ENCODE data around the gene HAX1. TPM values are rescaled to one million over a fixed set of nuclear protein-coding genes. Genes with fewer than 3 reads are reported as not detected.

Gene HAX1
- total RNA-seq, 1 experiment from 2014 or later, result 80.4 TPM

- Histone ChIP-seq H3K4me1 (ENCODE audit: insufficient read depth, low read length) (no peaks in the 10 kb centered on the region), H3K27ac (ENCODE audit: insufficient read length, low read depth, low read length) (no peak overlapping the region), H3K4ac (ENCODE audit: low read depth, low read length) (no peak overlapping the region), H3K79me1 (ENCODE audit: insufficient read depth, low read depth, low read length, poor library complexity, severe bottlenecking) (peaks cover 5% of the 10 kb centered on the region), H2AFZ (ENCODE audit: low read length) (no peak overlapping the region), H3K9ac (ENCODE audit: extremely low read depth, insufficient read length, low read length) (no peak overlapping the region), H3K18ac (ENCODE audit: insufficient read length, low read depth, low read length) (no peak overlapping the region), H2BK15ac (ENCODE audit: low read depth, low read length) (no peak overlapping the region), H2BK12ac (ENCODE audit: insufficient read length, low read depth, low read length) (no peak overlapping the region), H3K14ac (ENCODE audit: insufficient read depth, low read length) (no peak overlapping the region), H4K20me1 (ENCODE audit: control insufficient read depth, insufficient read depth, insufficient read length) (no peaks in the 10 kb centered on the region), H2BK20ac (ENCODE audit: low read depth, low read length, poor library complexity, severe bottlenecking) (no peak overlapping the region), H4K91ac (ENCODE audit: insufficient read length, low read depth, low read length) (no peak overlapping the region), H3T11ph (ENCODE audit: low read length) (no peak overlapping the region), H2AK5ac (ENCODE audit: insufficient read length, low read length) (no peak overlapping the region), H3K27me3 (ENCODE audit: insufficient read depth, low read length) (no peaks in the 10 kb centered on the region), H3K9me3 (ENCODE audit: control insufficient read depth, low read depth, low read length) (no peaks in the 10 kb centered on the region), H3K23me2 (ENCODE audit: insufficient read length, low read depth, low read length, poor library complexity, severe bottlenecking) (no peaks in the 10 kb centered on the region), H3K23ac (ENCODE audit: insufficient read length, low read depth, low read length) (no peak overlapping the region), H2BK5ac (ENCODE audit: insufficient read length, low read length) (no peak overlapping the region), H4K8ac (replicated peaks; ENCODE audit: insufficient read length, low read depth, low read length) (no peak overlapping the region), H3K79me2 (ENCODE audit: insufficient read depth, low read length) (peaks cover 6% of the 10 kb centered on the region; the same call in 1 of the 2 replicates), H4K5ac (ENCODE audit: insufficient read length, low read depth, low read length) (no peak overlapping the region), H2BK120ac (ENCODE audit: low read depth, low read length, poor library complexity, severe bottlenecking) (no peak overlapping the region), H3K56ac (ENCODE audit: insufficient read length, low read depth, low read length) (no peak overlapping the region), H3K4me2 (ENCODE audit: insufficient read depth, insufficient read length, low read length) (no peak overlapping the region)
- H3K27ac Mint-ChIP-seq, result peak overlapping the region in 1 of 3 experiments; percentile 34; a peak in 1 of 7 replicates
- TF ChIP-seq CTCF (conservative IDR thresholded peaks at IDR 0.05), result no peak
- no peak overlapping the region for H3K4me3 Mint-ChIP-seq
- no peaks in the 10 kb centered on the region for H3K9me3 Mint-ChIP-seq
- H3K36me3 Mint-ChIP-seq (ENCODE audit: insufficient read depth in 1 of 3, low read depth in 3 of 3), result peaks cover 52 to 90% (median 89%) of the 10 kb centered on the region in 3 experiments; a peak in 6 of 7 replicates
- H3K27me3 Mint-ChIP-seq (ENCODE audit: low read depth), result no peaks in the 10 kb centered on the region
- no CpG with 5 or more reads among the region's 2 CpGs for WGBS (ENCODE audit: extremely low coverage, insufficient read length, low lambda C conversion rate)
- H3K4me1 Mint-ChIP-seq, result no peaks in the 10 kb centered on the region
- no peak for DNase-seq
These were observed 35.0 kb upstream of the HAX1 start for GRCh38 chr1:154237435-154237834.
